Measurements from ENCODE around the gene DDIT4.

Gene DDIT4

GRCh38 chr10:72315054-72315453 lies 41.3 kb downstream of the DDIT4 start:
- no peak for DNase-seq

GRCh38 chr10:72315611-72316385 lies 42.1 kb downstream of the DDIT4 start:
- DNase-seq = peak in 1 of 58 donors; percentile 39

GRCh38 chr10:72316386-72316700 lies 42.6 kb downstream of the DDIT4 start:
- DNase-seq = no peak

- peak in 12 of 58 donors; percentile 11 to 60 (median 37) for DNase-seq
Measured at GRCh38 chr10:72316748-72317435, 43.2 kb downstream of the DDIT4 start.

- no peak for DNase-seq
Measured at GRCh38 chr10:72318418-72319262, 44.9 kb downstream of the DDIT4 start.

GRCh38 chr10:72319416-72320254 lies 45.9 kb downstream of the DDIT4 start:
- DNase-seq = peak in 52 of 58 donors; percentile 35 to 90 (median 71)

GRCh38 chr10:72320676-72321247 lies 47.0 kb downstream of the DDIT4 start:
- peak in 11 of 58 donors; percentile 15 to 63 (median 26) for DNase-seq

GRCh38 chr10:72321248-72322029 lies 47.7 kb downstream of the DDIT4 start:
- DNase-seq = no peak

- DNase-seq = no peak
Measured at GRCh38 chr10:72322030-72322279, 48.2 kb downstream of the DDIT4 start.

- DNase-seq = no peak
Measured at GRCh38 chr10:72322280-72323058, 48.7 kb downstream of the DDIT4 start.

GRCh38 chr10:72323108-72323749 lies 49.5 kb downstream of the DDIT4 start:
- no peak for DNase-seq

- DNase-seq = no peak
Measured at GRCh38 chr10:72323771-72324191, 50.1 kb downstream of the DDIT4 start.

Data from anterior cingulate cortex (tissue), 58 donors.